H1 (cell line): ENCODE measurements around the gene UBE2F. TPM values are rescaled to one million over a fixed set of nuclear protein-coding genes. Genes with fewer than 3 reads are reported as not detected.

ENCODE experiments used
- EP300 ChIP-seq, 2 experiments: IDR thresholded peaks; 1 replicate in 1 of 2; 2 replicates in 1 of 2; pipeline ENCODE4 v1.6.1; 2011 to 2012; ENCODE audit warnings: low read depth in 2 of 2, low read length in 2 of 2, mild to moderate bottlenecking in 2 of 2, borderline replicate concordance in 1 of 2, inconsistent platforms in 1 of 2, moderate library complexity in 1 of 2
- HDAC2 ChIP-seq, 2 experiments: fragments of 300-600 bp in 1 of 2; sonication (generic) in 1 of 2; IDR thresholded peaks; 2 replicates each; pipeline ENCODE4 v1.6.1; 2011 to 2012; ENCODE audit warnings: low read depth in 2 of 2, low read length in 2 of 2, mild to moderate bottlenecking in 2 of 2, moderate library complexity in 2 of 2, borderline replicate concordance in 1 of 2, inconsistent platforms in 1 of 2
- polyA plus RNA-seq, 7 experiments: library from polyadenylated mRNA; depleted of rRNA in 3 of 7; stranded (reverse) in 5 of 7; unstranded in 2 of 7; fragments of >200 nt in 5 of 7; fragments of 200-250 nt in 2 of 7; gene quantifications; 1 replicate in 5 of 7; 2 replicates in 1 of 7; 4 replicates in 1 of 7; pipeline versions ENCODE4 v1.2.1 to v1.2.3, GENCODE V29; 2011 to 2013; ENCODE audit warnings: missing spikeins in 2 of 7, mixed read lengths in 2 of 7
- total RNA-seq: library from RNA; stranded (reverse); fragmentation: NEBNext Ultra II Directional; extraction: Animal tissue kit (Norgen Biotek cat#: 25700); gene quantifications from 2 replicates; pipeline ENCODE4 v1.2.1, GENCODE V29; 2021
- TF ChIP-seq, protein P1 (sequence below): fragments of 300-600 bp; sonication (generic); IDR thresholded peaks from 2 replicates; pipeline ENCODE4 v1.7.1; 2012; ENCODE audit warnings: low read length, moderate library complexity, mild to moderate bottlenecking, inconsistent platforms; ENCODE audit not compliant: insufficient replicate concordance

UBE2F gene
- total and polyA plus RNA-seq, 2 of the 8 experiments (the other 6 are each of a cell fraction or from before 2014, with no cell fraction given): 43.3 to 59.8 TPM

DNA sequence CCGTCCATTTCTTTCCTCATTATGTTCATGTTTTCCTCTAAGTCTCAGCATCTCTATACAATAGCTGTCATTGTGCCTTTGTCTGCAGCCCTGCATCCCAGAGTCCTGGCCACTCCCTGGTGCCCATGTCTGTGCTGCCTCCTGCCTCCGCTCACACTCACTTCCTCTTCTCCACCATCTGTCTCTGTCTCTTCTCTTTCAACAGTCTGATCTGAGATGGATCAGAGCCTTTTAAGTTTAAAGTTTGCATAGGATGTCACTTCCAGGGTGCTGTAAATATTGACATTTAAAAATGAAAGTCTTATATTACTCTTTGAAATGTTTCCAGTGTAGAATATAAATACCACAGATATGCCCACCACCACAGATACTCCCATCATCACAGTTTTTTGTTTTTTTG is 42.7 kb downstream of the UBE2F start (continued):
- TF ChIP-seq, protein P1, sequence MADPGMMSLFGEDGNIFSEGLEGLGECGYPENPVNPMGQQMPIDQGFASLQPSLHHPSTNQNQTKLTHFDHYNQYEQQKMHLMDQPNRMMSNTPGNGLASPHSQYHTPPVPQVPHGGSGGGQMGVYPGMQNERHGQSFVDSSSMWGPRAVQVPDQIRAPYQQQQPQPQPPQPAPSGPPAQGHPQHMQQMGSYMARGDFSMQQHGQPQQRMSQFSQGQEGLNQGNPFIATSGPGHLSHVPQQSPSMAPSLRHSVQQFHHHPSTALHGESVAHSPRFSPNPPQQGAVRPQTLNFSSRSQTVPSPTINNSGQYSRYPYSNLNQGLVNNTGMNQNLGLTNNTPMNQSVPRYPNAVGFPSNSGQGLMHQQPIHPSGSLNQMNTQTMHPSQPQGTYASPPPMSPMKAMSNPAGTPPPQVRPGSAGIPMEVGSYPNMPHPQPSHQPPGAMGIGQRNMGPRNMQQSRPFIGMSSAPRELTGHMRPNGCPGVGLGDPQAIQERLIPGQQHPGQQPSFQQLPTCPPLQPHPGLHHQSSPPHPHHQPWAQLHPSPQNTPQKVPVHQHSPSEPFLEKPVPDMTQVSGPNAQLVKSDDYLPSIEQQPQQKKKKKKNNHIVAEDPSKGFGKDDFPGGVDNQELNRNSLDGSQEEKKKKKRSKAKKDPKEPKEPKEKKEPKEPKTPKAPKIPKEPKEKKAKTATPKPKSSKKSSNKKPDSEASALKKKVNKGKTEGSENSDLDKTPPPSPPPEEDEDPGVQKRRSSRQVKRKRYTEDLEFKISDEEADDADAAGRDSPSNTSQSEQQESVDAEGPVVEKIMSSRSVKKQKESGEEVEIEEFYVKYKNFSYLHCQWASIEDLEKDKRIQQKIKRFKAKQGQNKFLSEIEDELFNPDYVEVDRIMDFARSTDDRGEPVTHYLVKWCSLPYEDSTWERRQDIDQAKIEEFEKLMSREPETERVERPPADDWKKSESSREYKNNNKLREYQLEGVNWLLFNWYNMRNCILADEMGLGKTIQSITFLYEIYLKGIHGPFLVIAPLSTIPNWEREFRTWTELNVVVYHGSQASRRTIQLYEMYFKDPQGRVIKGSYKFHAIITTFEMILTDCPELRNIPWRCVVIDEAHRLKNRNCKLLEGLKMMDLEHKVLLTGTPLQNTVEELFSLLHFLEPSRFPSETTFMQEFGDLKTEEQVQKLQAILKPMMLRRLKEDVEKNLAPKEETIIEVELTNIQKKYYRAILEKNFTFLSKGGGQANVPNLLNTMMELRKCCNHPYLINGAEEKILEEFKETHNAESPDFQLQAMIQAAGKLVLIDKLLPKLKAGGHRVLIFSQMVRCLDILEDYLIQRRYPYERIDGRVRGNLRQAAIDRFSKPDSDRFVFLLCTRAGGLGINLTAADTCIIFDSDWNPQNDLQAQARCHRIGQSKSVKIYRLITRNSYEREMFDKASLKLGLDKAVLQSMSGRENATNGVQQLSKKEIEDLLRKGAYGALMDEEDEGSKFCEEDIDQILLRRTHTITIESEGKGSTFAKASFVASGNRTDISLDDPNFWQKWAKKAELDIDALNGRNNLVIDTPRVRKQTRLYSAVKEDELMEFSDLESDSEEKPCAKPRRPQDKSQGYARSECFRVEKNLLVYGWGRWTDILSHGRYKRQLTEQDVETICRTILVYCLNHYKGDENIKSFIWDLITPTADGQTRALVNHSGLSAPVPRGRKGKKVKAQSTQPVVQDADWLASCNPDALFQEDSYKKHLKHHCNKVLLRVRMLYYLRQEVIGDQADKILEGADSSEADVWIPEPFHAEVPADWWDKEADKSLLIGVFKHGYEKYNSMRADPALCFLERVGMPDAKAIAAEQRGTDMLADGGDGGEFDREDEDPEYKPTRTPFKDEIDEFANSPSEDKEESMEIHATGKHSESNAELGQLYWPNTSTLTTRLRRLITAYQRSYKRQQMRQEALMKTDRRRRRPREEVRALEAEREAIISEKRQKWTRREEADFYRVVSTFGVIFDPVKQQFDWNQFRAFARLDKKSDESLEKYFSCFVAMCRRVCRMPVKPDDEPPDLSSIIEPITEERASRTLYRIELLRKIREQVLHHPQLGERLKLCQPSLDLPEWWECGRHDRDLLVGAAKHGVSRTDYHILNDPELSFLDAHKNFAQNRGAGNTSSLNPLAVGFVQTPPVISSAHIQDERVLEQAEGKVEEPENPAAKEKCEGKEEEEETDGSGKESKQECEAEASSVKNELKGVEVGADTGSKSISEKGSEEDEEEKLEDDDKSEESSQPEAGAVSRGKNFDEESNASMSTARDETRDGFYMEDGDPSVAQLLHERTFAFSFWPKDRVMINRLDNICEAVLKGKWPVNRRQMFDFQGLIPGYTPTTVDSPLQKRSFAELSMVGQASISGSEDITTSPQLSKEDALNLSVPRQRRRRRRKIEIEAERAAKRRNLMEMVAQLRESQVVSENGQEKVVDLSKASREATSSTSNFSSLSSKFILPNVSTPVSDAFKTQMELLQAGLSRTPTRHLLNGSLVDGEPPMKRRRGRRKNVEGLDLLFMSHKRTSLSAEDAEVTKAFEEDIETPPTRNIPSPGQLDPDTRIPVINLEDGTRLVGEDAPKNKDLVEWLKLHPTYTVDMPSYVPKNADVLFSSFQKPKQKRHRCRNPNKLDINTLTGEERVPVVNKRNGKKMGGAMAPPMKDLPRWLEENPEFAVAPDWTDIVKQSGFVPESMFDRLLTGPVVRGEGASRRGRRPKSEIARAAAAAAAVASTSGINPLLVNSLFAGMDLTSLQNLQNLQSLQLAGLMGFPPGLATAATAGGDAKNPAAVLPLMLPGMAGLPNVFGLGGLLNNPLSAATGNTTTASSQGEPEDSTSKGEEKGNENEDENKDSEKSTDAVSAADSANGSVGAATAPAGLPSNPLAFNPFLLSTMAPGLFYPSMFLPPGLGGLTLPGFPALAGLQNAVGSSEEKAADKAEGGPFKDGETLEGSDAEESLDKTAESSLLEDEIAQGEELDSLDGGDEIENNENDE: no peak
- TF ChIP-seq HDAC2 (IDR thresholded peaks at IDR 0.05; ENCODE audit: borderline replicate concordance in 1 of 2, low read depth in 2 of 2, low read length in 2 of 2): no peak
- no peak for TF ChIP-seq EP300 (IDR thresholded peaks at IDR 0.05; ENCODE audit: borderline replicate concordance in 1 of 2, low read depth in 2 of 2, low read length in 2 of 2)
